ENCODE results near the gene ODF2.

DNA sequence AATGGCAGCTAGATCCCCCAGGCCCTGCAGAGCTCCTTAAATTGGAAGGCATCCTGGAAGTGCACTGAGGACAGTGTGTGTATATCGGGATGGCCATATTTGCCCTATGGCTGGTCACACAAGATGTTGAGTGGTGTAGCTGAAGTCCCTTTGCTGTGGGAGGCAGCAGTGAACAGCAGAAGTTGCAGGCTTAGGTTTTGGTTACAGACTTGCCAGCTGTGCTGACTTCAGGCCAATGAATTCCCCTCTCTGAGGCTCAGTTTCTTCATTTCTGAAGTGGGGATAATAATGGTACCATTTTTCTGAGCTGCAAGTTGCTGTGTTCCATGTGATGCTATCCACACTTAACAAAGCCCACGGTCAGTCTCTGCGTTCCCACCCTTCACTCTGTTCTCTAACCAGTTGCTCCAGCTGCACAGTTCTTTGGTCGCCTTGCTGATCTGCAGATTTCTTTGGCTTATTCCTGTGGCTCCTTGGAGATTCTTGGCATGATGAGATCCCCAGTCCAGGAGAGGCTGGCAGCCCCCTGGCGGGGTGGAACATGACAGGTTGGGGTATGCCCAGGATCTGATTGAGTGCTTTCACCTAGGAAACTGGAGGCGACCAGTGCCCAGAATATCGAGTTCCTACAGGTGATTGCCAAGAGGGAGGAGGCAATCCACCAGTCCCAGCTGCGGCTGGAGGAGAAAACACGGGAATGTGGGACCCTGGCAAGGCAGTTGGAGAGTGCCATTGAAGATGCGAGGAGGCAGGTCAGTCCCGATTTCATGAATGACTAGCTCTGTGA lies 42.2 kb downstream of the ODF2 start:
- TF ChIP-seq, protein P1, sequence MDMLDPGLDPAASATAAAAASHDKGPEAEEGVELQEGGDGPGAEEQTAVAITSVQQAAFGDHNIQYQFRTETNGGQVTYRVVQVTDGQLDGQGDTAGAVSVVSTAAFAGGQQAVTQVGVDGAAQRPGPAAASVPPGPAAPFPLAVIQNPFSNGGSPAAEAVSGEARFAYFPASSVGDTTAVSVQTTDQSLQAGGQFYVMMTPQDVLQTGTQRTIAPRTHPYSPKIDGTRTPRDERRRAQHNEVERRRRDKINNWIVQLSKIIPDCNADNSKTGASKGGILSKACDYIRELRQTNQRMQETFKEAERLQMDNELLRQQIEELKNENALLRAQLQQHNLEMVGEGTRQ (IDR thresholded peaks at IDR 0.05; ENCODE audit: low read length), result no peak
- no peak for TF ChIP-seq TCF12 (IDR thresholded peaks at IDR 0.05; ENCODE audit: low read depth, low read length)
- no peak for TF ChIP-seq HDAC2 (IDR thresholded peaks at IDR 0.05; ENCODE audit: borderline replicate concordance in 1 of 2, low read depth in 2 of 2, low read length in 2 of 2)
- TF ChIP-seq CTCF (IDR thresholded peaks at IDR 0.05; ENCODE audit: control extremely low read depth in 1 of 3, insufficient read depth in 1 of 3, low read depth in 1 of 3, low read length in 3 of 3), result no peak
- no peak for TF ChIP-seq SRF (IDR thresholded peaks at IDR 0.05; ENCODE audit: low read depth, low read length)
- no peak for TF ChIP-seq POLR2A (IDR thresholded peaks at IDR 0.05; ENCODE audit: control extremely low read depth in 1 of 2, low read depth in 2 of 2, low read length in 2 of 2)
- no peak for TF ChIP-seq CREB1 (IDR thresholded peaks at IDR 0.05)
- no peak for TF ChIP-seq TAF1 (IDR thresholded peaks at IDR 0.05; ENCODE audit: low read depth, low read length)

Measured in H1 (cell line).